ENCODE measurements around the gene HYLS1. TPM values are rescaled to one million over a fixed set of nuclear protein-coding genes. Genes with fewer than 3 reads are reported as not detected.

The HYLS1 gene
- total RNA-seq, 1 donor: 5.8 TPM

DNA sequence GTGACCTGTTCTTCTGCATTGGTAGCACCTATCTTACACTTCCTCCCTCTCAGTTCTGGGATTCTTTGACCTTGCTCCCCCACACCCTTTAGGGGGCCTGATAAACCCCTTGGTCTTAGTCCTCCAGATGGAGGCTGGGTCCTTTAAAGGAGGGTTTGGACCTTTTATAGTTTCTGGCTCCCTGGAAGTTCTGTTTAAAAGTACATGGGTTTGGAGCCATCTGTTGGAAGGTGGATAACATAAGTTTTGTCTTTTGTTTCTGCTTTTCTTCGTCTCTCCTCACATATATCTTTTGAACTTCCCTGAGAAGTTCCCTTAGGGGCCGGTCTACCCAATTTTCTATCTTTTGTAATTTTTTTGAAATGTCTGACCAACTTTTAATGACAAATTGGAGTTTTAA, 17.9 kb upstream of the HYLS1 start:
- Histone ChIP-seq H3K4me3 (ENCODE audit: insufficient read depth, low read length) (no peak overlapping the region), H3K9me3 (ENCODE audit: low read depth, low read length) (no peaks in the 10 kb centered on the region), H2AFZ (ENCODE audit: low read length) (no peak overlapping the region), H3K79me2 (ENCODE audit: insufficient read depth, low read length) (no peaks in the 10 kb centered on the region), H3K27me3 (ENCODE audit: insufficient read depth, low read length) (no peaks in the 10 kb centered on the region), H3K36me3 (ENCODE audit: insufficient read depth, low read length) (no peaks in the 10 kb centered on the region), H3K4me2 (ENCODE audit: insufficient read depth, low read length) (no peak overlapping the region), H3K27ac (ENCODE audit: low read depth, low read length) (no peak overlapping the region), H3K4me1 (ENCODE audit: insufficient read depth, low read length) (no peaks in the 10 kb centered on the region), H4K20me1 (ENCODE audit: insufficient read depth, low read length) (no peaks in the 10 kb centered on the region)
- no peak for DNase-seq (ENCODE audit: insufficient read length, low spot score, missing footprints)
- TF ChIP-seq, protein P1, sequence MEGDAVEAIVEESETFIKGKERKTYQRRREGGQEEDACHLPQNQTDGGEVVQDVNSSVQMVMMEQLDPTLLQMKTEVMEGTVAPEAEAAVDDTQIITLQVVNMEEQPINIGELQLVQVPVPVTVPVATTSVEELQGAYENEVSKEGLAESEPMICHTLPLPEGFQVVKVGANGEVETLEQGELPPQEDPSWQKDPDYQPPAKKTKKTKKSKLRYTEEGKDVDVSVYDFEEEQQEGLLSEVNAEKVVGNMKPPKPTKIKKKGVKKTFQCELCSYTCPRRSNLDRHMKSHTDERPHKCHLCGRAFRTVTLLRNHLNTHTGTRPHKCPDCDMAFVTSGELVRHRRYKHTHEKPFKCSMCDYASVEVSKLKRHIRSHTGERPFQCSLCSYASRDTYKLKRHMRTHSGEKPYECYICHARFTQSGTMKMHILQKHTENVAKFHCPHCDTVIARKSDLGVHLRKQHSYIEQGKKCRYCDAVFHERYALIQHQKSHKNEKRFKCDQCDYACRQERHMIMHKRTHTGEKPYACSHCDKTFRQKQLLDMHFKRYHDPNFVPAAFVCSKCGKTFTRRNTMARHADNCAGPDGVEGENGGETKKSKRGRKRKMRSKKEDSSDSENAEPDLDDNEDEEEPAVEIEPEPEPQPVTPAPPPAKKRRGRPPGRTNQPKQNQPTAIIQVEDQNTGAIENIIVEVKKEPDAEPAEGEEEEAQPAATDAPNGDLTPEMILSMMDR (IDR thresholded peaks at IDR 0.05; ENCODE audit: extremely low read depth, low read depth, low read length): no peak

DNA sequence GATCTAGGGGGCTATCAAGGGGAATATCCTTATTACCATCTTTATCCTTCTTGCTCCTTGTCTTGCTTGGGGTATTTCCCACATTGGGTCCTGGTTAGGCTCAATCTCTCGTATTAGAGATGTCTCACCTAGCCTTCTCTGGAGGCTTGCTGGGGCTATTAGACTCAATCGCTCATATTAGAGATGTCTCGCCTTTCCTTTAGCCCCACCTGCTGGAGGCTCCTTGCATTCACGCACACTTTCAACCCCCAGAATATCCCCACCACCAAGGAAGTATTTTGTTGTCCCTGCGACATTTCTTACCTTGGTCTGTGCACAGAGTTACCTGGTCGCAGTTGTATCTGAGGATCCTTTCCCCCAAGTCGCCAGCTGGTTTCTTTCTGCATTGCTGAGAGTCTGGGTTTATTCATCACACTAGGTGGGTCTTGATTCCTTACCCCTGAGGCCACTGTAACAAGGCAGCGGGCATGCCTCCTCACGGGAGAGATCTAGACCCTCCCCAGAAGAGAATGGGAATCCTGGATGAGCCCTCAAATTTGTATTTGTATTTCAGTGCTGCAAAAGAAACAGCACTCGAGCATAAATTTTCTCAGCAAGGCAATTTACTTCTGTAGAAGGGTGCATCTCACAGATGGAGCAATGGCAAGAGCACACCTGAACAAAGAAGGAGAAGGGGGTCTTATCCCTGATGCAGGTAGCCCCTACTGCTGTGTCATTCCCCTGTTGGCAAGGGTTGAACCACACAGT, 15.9 kb upstream of the HYLS1 start:
- Histone ChIP-seq H3K27ac (ENCODE audit: low read depth, low read length) (no peak overlapping the region), H3K27me3 (ENCODE audit: insufficient read depth, low read length) (no peaks in the 10 kb centered on the region), H4K20me1 (ENCODE audit: insufficient read depth, low read length) (no peaks in the 10 kb centered on the region), H2AFZ (ENCODE audit: low read length) (no peak overlapping the region), H3K4me3 (ENCODE audit: insufficient read depth, low read length) (no peak overlapping the region), H3K36me3 (ENCODE audit: insufficient read depth, low read length) (no peaks in the 10 kb centered on the region), H3K4me1 (ENCODE audit: insufficient read depth, low read length) (no peaks in the 10 kb centered on the region), H3K4me2 (ENCODE audit: insufficient read depth, low read length) (no peak overlapping the region), H3K9me3 (ENCODE audit: low read depth, low read length) (no peaks in the 10 kb centered on the region), H3K79me2 (ENCODE audit: insufficient read depth, low read length) (no peaks in the 10 kb centered on the region)
- TF ChIP-seq, protein P1 (IDR thresholded peaks at IDR 0.05; ENCODE audit: extremely low read depth, low read depth, low read length): peak; percentile 71
- DNase-seq (ENCODE audit: insufficient read length, low spot score, missing footprints): peak; percentile 89

DNA sequence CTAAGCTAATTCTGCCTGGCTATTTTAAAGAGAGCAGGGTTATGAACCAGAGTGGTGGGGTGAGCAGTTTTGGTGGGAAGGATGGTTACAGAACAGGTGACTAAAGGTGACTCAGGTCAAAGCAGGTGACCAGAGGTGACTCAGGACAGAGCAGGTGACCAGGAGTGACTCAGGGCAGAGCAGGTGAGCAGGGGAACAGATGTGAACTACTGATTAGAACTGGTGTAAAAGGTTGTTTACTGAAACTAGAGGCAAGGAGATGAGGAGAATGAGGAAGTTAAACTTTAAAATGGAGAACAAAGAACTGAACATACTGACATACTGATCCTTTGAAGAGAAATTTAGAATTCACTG, 15.4 kb upstream of the HYLS1 start:
- no peak overlapping the region for H3K4me3 ChIP-seq (ENCODE audit: insufficient read depth, low read length)
- no peak overlapping the region for H2AFZ ChIP-seq (ENCODE audit: low read length)
- no peaks in the 10 kb centered on the region for H3K4me1 ChIP-seq (ENCODE audit: insufficient read depth, low read length)
- no peaks in the 10 kb centered on the region for H3K27me3 ChIP-seq (ENCODE audit: insufficient read depth, low read length)
- TF ChIP-seq, protein P1 (IDR thresholded peaks at IDR 0.05; ENCODE audit: extremely low read depth, low read depth, low read length): no peak
- H3K36me3 ChIP-seq (ENCODE audit: insufficient read depth, low read length): no peaks in the 10 kb centered on the region
- H4K20me1 ChIP-seq (ENCODE audit: insufficient read depth, low read length): no peaks in the 10 kb centered on the region
- H3K79me2 ChIP-seq (ENCODE audit: insufficient read depth, low read length): no peaks in the 10 kb centered on the region
- H3K9me3 ChIP-seq (ENCODE audit: low read depth, low read length): no peaks in the 10 kb centered on the region
- no peak for DNase-seq (ENCODE audit: insufficient read length, low spot score, missing footprints)
- no peak overlapping the region for H3K27ac ChIP-seq (ENCODE audit: low read depth, low read length)
- H3K4me2 ChIP-seq (ENCODE audit: insufficient read depth, low read length): no peak overlapping the region

DNA sequence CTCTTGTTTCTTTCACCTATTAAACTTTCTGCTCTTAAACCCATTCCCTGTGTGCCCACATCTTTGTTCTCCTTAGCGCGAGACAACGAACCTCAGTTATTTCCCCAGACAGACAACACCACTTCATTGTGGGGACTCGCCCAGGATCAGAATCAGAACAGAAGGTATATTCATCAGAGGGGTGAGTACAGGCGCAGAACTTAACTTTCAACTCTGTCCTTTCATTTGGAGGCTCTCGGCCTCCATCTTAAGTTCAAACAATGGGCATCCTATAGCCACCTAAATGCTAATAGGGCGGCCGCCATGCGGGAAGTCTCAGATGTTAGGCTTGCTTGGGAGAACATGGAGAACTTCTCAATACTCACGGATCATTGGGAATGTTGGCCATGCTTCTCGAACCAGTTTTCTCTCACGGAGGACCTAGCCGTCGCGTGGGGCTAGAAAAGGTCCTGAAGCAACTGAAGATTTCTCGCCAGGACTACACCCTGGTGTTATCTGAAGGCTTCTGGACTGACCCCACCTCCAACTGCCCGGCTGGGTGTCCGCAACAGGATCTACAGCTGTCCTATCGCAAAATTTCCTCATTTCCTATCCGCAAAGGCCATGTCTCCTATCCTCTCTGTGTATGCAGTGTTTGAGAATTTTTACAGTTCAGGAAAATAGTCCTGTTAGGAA, 13.4 kb upstream of the HYLS1 start:
- peak; percentile 13 for DNase-seq (ENCODE audit: insufficient read length, low spot score, missing footprints)

More for the DNA sequence above, 13.4 kb upstream of the HYLS1 start:
- no peaks in the 10 kb centered on the region for H4K20me1 ChIP-seq (ENCODE audit: insufficient read depth, low read length)
- H3K27me3 ChIP-seq (ENCODE audit: insufficient read depth, low read length): no peaks in the 10 kb centered on the region
- no peaks in the 10 kb centered on the region for H3K9me3 ChIP-seq (ENCODE audit: low read depth, low read length)
- H2AFZ ChIP-seq (ENCODE audit: low read length): peak overlapping the region; percentile 81
- no peaks in the 10 kb centered on the region for H3K79me2 ChIP-seq (ENCODE audit: insufficient read depth, low read length)
- TF ChIP-seq, protein P1 (IDR thresholded peaks at IDR 0.05; ENCODE audit: extremely low read depth, low read depth, low read length): no peak
- H3K4me3 ChIP-seq (ENCODE audit: insufficient read depth, low read length): peak overlapping the region; percentile 58
- no peaks in the 10 kb centered on the region for H3K4me1 ChIP-seq (ENCODE audit: insufficient read depth, low read length)
- no peak overlapping the region for H3K27ac ChIP-seq (ENCODE audit: low read depth, low read length)
- H3K36me3 ChIP-seq (ENCODE audit: insufficient read depth, low read length): no peaks in the 10 kb centered on the region
- peak overlapping the region; percentile 68 for H3K4me2 ChIP-seq (ENCODE audit: insufficient read depth, low read length)
